Mesodermal cell (in vitro differentiated cells): ENCODE data around the gene PCDHA4. TPM values are rescaled to one million over a fixed set of nuclear protein-coding genes. Genes with fewer than 3 reads are reported as not detected.
"Not testable (repeated sequence)": the region's sequence is repeated elsewhere in the genome, so short reads cannot be mapped to it uniquely, and the experiment has no call there.

Experiments used
- H3K27ac ChIP-seq: 2 replicates; pipeline ENCODE4 v1.7.0; 2013; ENCODE audit warnings: mild to moderate bottlenecking, low read depth, low read length, moderate library complexity; ENCODE audit not compliant: severe bottlenecking
- H3K36me3 ChIP-seq: 2 replicates; pipeline ENCODE4 v1.7.1; 2013; ENCODE audit warnings: mild to moderate bottlenecking, low read length, moderate library complexity; ENCODE audit not compliant: control insufficient read depth, insufficient read depth
- H3K4me1 ChIP-seq: one replicate; pipeline ENCODE4 v1.7.1; 2013; ENCODE audit warnings: mild to moderate bottlenecking, low read length; ENCODE audit not compliant: insufficient read depth, control insufficient read depth, poor library complexity, severe bottlenecking
- H3K4me3 ChIP-seq: 2 replicates; pipeline ENCODE4 v1.7.0; 2013; ENCODE audit warnings: low read length, control low read depth, mild to moderate bottlenecking; ENCODE audit not compliant: insufficient read depth, poor library complexity, severe bottlenecking; ENCODE audit errors: extremely low read depth
- H3K9me3 ChIP-seq: 2 replicates; pipeline ENCODE4 v1.7.1; 2013; ENCODE audit warnings: mild to moderate bottlenecking, low read length, moderate library complexity; ENCODE audit not compliant: control insufficient read depth
- WGBS, 2 experiments: methylation state at CpG; one replicate each; pipeline ENCODE4 v1.1.5; 2013; ENCODE audit warnings: missing lambda C conversion rate in 2 of 2; ENCODE audit not compliant: insufficient coverage in 2 of 2; 5-methylcytosine and 5-hydroxymethylcytosine counted together
- polyA plus RNA-seq, 2 experiments: library from polyadenylated mRNA; stranded (reverse); fragments of 50-300 nt; gene quantifications; one replicate each; pipeline ENCODE4 v1.2.3, GENCODE V29; 2013

PCDHA4 gene
- 7.4 TPM for polyA plus RNA-seq (2013, experiment 1 of 2)
- polyA plus RNA-seq (2013, experiment 2 of 2): 6.5 TPM

- Histone ChIP-seq H3K36me3 (no peaks in the 10 kb centered on the region), H3K4me1 (no peaks in the 10 kb centered on the region), H3K27ac (peak within 1 kb of the TSS; percentile 43), H3K4me3 (peak within 1 kb of the TSS; percentile 64), H3K9me3 (no peaks in the 10 kb centered on the region)
- 9 to 12% methylated on average over 17 to 23 of the region's 47 CpGs for WGBS, 2 experiments
Measured at GRCh38 chr5:140806834-140807775, at the start of gene PCDHA4. Gene PCDHA4, plus strand, starts transcription at chr5:140807068.

DNA sequence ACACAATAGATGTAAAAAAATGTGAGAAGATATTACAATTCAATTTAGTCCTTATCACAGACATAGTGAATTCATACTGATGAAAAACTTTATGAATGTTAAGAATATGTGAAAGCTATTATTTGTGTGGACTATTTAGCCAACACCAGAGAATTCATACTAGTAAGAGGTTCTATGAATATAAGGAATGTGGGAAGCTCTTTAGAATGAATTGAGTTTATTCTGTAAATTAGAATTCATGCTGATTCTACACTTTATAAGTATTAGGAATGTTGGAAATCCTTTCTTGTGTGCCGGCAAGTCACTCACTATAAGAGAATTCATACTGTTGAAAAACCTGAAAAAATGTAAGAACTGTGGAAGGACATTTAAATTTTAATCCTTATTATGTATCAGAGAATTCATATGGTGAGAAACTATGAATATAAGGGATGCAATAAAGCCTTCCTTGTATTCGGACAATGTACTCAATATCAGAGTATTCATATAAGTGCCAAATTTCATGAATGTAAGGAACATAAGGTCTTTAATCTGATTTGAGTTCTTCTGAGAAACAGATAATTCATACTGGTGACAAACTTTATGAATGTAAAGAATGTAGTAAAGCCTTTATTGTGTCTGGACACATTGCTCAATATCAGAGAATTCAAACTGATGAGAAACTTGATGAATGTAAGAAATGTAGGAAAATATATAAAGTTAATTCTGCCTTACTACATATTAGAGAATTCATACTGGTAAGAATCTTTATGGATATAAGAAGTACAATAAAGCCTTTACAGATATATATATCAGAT is 42.5 kb upstream of the PCDHA4 start:
- Histone ChIP-seq H3K9me3 (peaks cover 47% of the 10 kb centered on the region), H3K4me1 (no peaks in the 10 kb centered on the region), H3K27ac (no peak overlapping the region), H3K36me3 (no peaks in the 10 kb centered on the region), H3K4me3 (no peak overlapping the region)
- no CpG with 5 or more reads among the region's 2 CpGs for WGBS, 2 experiments

- Histone ChIP-seq H3K9me3 (peaks cover 58% of the 10 kb centered on the region), H3K4me1 (no peaks in the 10 kb centered on the region), H3K4me3 (no peak overlapping the region), H3K36me3 (no peaks in the 10 kb centered on the region), H3K27ac (no peak overlapping the region)
- no CpG with 5 or more reads among the region's 4 CpGs for WGBS, 2 experiments
Measured at GRCh38 chr5:140767444-140767843, 39.4 kb upstream of the PCDHA4 start.

DNA sequence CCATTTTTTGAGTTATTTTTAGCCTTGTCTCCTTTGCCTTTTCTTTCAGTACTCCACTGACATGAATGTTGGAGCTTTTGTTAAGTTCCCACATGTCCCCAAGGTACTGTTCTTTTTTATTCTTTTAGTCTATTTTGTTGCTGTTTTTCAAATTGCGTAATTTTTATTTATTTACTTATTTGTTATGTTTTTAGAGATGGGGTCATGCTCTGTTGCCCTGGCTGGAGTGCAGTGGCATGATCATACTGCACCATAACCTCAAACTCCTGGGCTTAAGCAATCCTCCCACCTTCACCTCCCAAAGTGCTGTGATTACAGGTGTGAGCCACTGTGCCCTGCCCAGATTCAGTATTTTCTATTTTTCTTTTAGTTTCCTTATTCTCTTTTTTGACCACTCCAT is 26.4 kb upstream of the PCDHA4 start:
- Histone ChIP-seq H3K36me3 (no peaks in the 10 kb centered on the region), H3K4me1 (no peaks in the 10 kb centered on the region)
- WGBS, 2 experiments: no CpG with 5 or more reads among the region's 1 CpG

DNA sequence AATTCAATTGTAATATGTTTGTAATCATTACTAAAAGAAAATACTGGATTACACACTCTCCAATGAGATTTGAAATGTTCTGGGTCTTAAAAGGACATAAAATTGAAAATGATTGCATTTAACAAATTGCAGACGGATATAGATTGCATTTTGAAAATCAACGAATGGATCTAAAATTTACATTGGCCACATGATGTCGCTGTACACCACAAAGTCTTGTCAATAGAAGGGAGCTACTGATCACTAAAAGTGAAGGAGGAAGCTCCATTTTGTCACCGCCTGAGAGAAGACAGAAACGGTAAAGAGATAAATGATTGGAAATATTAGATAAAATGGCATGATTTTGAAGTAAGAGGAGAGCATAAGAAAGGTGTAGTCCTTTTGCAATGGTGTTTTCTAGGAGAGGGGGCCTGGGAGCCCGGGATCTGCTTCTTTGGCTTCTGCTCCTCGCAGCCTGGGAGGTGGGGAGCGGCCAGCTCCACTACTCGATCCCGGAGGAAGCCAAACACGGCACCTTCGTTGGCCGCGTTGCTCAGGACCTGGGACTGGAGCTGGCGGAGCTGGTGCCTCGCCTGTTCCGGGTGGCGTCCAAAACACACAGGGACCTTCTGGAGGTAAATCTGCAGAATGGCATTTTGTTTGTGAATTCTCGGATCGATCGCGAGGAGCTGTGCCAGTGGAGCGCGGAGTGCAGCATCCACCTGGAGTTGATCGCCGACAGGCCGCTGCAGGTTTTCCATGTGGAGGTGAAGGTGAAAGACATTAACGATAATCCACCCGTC is 20.8 kb upstream of the PCDHA4 start, which contains the start of gene PCDHA1:
Gene PCDHA1, plus strand, starts transcription at position 236 of the 782 bp plus-strand sequence.
- no peak within 1 kb of the TSS for H3K27ac ChIP-seq
- WGBS, 2 experiments: 84 to 89% methylated on average over 23 to 29 of the region's 29 CpGs
- peaks cover 42% of the 10 kb centered on the region for H3K9me3 ChIP-seq
- H3K4me1 ChIP-seq: no peaks in the 10 kb centered on the region
- no peaks in the 10 kb centered on the region for H3K36me3 ChIP-seq
- no peak within 1 kb of the TSS for H3K4me3 ChIP-seq

More for the DNA sequence above, 26.4 kb upstream of the PCDHA4 start:
- Histone ChIP-seq H3K27ac (no peak overlapping the region), H3K9me3 (peaks cover 44% of the 10 kb centered on the region), H3K4me3 (no peak overlapping the region)

DNA sequence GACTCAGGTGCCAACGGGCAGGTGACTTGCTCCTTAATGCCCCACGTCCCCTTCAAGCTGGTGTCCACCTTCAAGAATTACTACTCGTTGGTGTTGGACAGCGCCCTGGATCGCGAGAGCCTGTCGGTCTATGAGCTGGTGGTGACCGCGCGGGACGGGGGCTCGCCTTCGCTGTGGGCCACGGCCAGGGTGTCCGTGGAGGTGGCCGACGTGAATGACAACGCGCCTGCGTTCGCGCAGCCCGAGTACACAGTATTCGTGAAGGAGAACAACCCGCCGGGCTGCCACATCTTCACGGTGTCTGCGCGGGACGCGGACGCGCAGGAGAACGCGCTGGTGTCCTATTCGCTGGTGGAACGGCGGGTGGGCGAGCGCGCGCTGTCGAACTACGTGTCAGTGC is 19.4 kb upstream of the PCDHA4 start:
- peaks cover 40% of the 10 kb centered on the region for H3K9me3 ChIP-seq
- WGBS, 2 experiments: 96 to 97% methylated on average over 34 to 44 of the region's 44 CpGs
- H3K36me3 ChIP-seq, H3K4me3 ChIP-seq, H3K4me1 ChIP-seq, H3K27ac ChIP-seq: not testable (repeated sequence)

- 95 to 96% methylated on average over 67 to 70 of the region's 70 CpGs for WGBS, 2 experiments
- H3K27ac ChIP-seq, H3K36me3 ChIP-seq, H3K4me1 ChIP-seq, H3K4me3 ChIP-seq: not testable (repeated sequence)
- peaks cover 40% of the 10 kb centered on the region for H3K9me3 ChIP-seq
Measured at GRCh38 chr5:140787849-140788504, 18.9 kb upstream of the PCDHA4 start.

DNA sequence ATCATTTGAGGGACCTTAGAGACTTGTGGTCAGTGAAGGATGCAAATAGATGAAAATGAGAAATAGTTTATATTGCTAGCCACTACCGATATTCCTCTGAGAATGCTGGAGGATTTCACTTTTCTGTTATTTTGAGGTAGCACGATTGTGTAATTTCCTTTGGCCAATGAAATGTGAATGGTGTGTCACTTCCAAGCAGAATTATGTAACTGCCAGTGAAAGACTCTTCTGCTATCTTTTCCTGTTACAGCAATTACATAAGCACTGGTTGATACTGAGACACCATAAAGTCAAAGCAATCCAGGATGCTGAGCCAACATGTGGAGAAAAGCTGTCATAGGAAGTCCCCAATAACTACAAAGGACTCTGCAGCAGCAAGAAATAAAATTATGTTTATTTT is 15.8 kb upstream of the PCDHA4 start:
- H3K4me1 ChIP-seq: no peaks in the 10 kb centered on the region
- H3K27ac ChIP-seq: no peak overlapping the region
- H3K36me3 ChIP-seq: no peaks in the 10 kb centered on the region
- no peak overlapping the region for H3K4me3 ChIP-seq
- H3K9me3 ChIP-seq: peaks cover 40% of the 10 kb centered on the region
- WGBS, 2 experiments: 89 to 94% methylated on average over 2 of the region's 2 CpGs

DNA sequence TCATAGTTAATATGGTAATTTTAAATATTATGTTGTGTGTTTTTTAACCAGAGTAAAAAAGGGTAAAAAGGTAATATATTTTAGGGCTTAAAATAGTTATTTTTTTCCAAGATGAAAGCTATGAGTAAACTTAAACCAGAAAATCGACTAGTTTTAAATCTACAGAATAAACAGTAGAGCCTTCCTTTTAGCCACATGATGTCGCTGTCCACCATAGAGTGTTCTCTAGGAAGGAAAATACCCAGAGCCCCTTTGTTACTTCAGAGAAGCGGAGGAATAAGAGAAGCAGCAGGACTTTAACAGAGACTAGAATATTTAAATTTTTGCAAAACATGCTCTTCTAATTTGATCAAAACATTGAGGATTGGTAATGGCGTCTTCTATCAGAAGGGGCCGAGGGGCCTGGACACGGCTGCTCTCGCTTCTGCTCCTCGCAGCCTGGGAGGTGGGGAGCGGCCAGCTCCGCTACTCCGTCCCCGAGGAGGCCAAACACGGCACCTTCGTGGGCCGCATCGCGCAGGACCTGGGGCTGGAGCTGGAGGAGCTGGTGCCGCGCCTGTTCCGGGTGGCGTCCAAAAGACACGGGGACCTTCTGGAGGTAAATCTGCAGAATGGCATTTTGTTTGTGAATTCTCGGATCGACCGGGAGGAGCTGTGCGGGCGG is 12.1 kb upstream of the PCDHA4 start, which contains the start of gene PCDHA2:
Gene PCDHA2, plus strand, starts transcription at position 258 of the 664 bp plus-strand sequence.
- peak within 1 kb of the TSS; percentile 29 for H3K4me3 ChIP-seq
- no peaks in the 10 kb centered on the region for H3K36me3 ChIP-seq
- peaks cover 15% of the 10 kb centered on the region for H3K9me3 ChIP-seq
- 74 to 79% methylated on average over 24 to 25 of the region's 27 CpGs for WGBS, 2 experiments
- no peak within 1 kb of the TSS for H3K27ac ChIP-seq
- no peaks in the 10 kb centered on the region for H3K4me1 ChIP-seq
